Measurements from ENCODE around the gene MCIDAS. TPM values are rescaled to one million over a fixed set of nuclear protein-coding genes. Genes with fewer than 3 reads are reported as not detected.

MCIDAS gene
- total and polyA plus RNA-seq, 2 of the 8 experiments (the other 6 are each of a cell fraction or from before 2014, with no cell fraction given) = 0.15 TPM; not detected in 1

DNA sequence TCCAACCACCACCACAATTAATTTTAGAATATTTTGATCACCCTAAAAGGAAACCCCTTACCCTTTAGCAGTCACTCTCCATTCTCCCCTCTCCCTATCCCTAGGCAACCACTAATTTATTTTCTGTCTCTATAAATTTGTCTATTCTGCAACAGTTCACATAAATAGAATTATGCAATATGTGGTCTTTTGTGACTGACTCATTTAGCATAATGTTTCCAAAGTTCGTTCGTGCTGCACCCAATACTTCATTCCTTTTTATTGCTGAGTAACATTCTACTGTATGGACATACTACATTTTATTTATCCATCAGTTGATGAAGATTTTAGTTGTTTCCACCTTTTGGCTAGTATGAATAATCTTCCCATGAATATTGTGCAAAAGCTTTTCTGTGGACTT, 36.0 kb downstream of the MCIDAS start (continued):
- TF ChIP-seq CBX5 (IDR thresholded peaks at IDR 0.05; ENCODE audit: low read depth, low read length) = no peak

All from H1 (cell line).